Pons (tissue), 1 donor: ENCODE measurements around the gene BABAM2.
A peak's percentile ranks its signal among the peaks of the same experiment; 100 is the strongest.

Experiments used
- DNase-seq: peaks from one replicate; pipeline ENCODE4 v3.0.0-alpha.2; 2016; ENCODE audit warnings: low spot score

Gene BABAM2

DNA sequence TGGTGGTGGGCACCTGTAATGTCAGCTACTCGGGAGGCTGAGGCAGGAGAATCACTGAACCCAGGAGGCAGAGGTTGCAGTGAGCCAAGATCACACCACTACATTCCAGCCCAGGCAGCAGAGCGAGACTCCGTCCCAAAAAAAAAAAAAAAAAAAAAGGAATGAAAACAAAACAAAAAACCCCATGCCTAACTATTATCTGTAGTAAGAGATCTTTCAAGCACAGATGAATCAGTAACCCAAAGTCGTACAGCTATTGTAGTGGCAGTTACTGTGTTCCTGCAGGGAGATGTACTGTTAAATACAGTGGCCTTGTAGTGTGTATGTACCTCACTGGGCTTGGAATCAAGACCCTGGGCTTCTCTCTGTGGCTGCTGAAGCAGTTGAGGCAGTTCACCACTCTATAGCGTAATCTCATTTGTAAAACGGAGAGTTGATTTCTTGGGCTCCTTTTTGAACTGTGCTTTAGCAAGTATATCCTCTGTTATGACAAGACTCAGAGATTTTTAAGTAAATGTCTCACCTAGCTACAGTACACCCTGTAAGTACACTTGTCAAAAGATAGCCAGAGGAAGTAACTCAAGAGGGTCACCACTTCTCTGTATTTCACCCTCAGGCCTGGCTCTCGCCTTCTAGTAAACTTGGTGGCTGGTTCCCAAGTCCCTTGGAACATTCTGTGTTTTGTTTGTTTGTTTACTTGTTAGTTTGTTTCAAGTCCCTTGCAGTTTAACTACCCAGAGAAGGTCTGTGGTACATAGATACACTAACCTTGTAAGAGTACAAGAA is 392.5 kb downstream of the BABAM2 start:
- DNase-seq = no peak

DNA sequence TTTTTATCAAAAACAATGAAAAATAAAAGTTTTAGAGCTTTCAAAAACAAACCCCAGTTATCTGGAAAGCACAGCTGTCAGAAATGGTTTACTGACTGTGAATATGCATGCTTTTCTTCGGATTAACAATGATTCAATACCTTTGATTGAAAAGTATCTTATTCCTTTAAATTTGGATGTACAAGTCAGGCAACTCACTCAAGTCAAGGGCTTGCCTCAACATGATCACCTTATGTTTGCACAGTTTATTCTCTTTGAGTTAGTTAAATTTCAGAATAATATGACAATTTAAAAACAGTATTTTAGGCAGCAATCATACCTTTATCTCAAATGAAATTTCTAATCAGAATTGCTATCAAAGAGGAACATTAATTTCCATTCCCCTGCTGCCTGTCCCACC is 393.3 kb downstream of the BABAM2 start:
- DNase-seq = no peak

GRCh38 chr2:28286678-28287077 is 396.1 kb downstream of the BABAM2 start:
- no peak for DNase-seq

DNA sequence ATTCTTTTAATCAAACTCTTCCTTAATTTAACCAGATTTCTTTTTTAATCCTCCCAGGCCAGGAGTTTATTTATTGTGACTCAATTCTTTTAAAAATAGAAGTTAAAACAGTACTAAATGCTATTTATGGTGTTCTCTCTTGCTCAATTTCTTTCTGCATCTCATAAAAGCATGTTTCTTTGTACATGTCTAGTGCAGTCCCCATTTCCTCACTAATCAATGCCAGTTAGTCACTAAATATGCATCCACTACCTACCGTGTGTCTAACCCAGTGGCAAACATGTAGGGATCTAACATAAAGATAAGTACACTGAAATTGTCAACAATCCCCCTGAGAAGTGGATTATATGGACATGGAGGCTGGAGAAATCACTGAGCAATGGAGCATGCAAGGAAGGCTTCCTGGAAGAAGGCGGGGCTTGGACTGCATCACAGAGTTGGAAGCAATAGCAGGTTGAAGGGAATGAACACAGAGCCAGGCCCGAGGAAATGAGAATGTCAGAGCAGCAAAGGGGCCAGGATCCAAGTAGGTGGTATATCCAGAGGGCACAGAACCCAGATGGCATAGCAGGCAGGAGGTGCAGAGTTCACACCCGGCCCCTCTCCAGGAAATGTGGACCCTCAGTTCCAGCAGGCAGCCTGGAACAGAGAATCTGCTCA is 396.9 kb downstream of the BABAM2 start:
- no peak for DNase-seq

GRCh38 chr2:28288620-28289019 is 398.1 kb downstream of the BABAM2 start:
- no peak for DNase-seq

DNA sequence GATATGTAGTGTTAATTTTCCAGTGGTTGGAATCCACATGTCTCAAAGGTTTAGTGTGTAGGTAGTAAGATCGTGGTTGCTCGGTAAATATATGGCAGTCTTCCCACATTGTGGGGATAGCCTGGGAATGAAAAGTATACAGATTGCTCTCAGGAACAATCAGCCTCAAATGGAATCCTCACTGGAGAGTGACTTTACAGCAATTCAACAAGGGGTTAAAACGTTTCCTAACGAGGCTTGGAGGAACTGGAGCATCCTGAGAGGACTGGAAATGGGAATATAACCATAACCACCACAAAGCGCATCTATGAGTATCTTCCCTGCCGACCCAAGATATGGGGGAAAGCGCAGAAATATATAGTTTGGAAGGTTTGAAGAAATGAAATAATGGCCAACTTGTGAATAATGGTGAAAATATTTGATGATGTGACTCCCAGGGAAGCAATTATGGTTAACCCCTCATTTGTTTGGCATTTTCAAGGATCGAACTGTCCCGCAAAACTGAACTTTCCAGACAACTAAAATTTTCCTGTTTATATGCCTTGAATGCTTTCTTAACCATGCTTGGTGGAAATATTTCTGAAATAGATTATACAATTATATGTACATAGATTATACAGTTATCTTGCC is 401.4 kb downstream of the BABAM2 start:
- DNase-seq = no peak

- DNase-seq = no peak
Observed at GRCh38 chr2:28292491-28292890, 402.0 kb downstream of the BABAM2 start.

GRCh38 chr2:28293416-28293815 is 402.9 kb downstream of the BABAM2 start:
- DNase-seq = no peak

GRCh38 chr2:28294451-28294850 is 403.9 kb downstream of the BABAM2 start:
- no peak for DNase-seq

- no peak for DNase-seq
Observed at GRCh38 chr2:28296243-28296642, 405.7 kb downstream of the BABAM2 start.

- DNase-seq = no peak
Observed at GRCh38 chr2:28296904-28297303, 406.4 kb downstream of the BABAM2 start.

GRCh38 chr2:28297531-28297930 is 407.0 kb downstream of the BABAM2 start:
- no peak for DNase-seq

DNA sequence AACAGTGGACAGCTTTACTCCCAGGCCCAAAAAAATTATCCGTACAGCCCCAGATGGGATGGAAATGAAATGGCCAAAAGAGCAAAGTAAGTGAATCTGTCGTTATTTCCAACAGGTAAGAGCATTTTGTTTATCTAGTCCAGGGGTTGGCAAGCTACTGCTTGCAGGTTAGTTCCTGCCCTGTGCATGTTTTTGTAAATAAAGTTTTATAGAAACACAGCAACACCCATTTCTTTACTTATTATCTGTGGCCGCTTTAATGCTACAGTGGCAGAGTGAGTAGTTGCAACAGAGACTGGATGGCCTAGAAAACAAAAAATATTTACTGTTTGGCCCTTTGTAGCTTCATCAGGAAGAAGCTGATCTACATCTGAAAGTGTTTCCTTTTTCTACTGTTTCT is 407.9 kb downstream of the BABAM2 start:
- DNase-seq = no peak

- DNase-seq = no peak
Observed at GRCh38 chr2:28300485-28301341, 410.2 kb downstream of the BABAM2 start.

- DNase-seq = no peak
Observed at GRCh38 chr2:28305202-28305601, 414.7 kb downstream of the BABAM2 start.

DNA sequence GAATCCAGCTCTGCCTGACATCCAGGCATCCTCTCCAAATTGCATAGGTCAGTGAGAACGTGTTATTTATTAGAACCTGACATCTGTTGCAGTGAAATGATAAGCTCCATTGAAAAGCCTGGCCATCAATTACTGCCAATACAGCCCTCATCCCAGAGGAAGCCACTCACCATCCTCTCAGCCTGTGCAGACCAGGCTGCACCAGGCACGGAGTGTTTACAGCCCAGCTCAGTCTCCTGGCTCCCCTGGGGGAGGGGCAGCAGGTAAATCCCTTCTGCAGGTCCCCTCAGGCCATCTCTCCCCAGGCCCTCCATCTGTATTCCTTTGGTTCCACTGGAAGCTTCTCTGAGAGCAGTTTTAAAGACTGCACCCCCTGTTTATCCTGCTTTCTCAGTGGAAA is 419.6 kb downstream of the BABAM2 start:
- DNase-seq = peak; percentile 78

- DNase-seq = no peak
Observed at GRCh38 chr2:28311660-28312249, 421.2 kb downstream of the BABAM2 start.

DNA sequence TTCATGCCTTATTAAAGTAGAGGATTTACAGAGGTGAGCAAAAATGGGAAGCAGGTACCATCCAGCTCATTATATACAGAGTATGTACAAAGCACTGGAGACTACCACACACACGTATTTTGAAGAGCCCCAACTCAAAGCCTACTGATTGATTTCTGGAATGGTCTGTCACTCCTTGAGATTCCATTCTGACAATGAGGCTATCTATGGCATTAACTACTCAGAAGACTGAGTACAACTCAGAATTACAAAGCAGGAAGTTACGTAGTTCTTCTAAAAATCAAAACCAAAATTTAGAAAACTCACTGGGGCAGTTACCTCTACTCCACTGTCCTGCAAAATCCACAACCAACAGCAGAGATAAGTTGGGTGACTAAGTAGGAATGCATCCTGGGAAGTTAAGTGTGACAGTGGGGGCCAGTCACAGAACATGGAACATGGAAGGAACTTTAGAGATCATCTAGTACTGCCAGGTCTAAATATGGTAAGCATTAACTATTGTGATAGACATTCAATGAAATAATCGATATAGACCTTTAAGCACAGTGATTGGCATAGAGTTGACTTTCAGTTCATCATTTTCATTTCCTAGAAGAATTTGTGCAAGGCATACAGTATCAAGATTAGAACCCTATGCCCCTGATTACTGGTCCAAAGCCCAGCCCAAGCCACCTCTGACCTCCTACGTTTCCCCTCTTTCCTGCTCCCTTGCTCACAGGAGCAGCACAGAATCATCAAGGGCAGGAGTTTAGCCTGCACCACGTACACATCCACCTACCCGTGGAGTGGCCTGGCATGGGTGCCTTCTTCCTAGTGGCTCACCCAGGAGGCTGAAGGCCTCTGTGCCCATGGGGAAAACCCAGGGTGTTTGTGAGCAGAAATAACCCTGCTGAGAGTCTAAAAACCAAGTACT is 422.0 kb downstream of the BABAM2 start:
- DNase-seq = no peak

DNA sequence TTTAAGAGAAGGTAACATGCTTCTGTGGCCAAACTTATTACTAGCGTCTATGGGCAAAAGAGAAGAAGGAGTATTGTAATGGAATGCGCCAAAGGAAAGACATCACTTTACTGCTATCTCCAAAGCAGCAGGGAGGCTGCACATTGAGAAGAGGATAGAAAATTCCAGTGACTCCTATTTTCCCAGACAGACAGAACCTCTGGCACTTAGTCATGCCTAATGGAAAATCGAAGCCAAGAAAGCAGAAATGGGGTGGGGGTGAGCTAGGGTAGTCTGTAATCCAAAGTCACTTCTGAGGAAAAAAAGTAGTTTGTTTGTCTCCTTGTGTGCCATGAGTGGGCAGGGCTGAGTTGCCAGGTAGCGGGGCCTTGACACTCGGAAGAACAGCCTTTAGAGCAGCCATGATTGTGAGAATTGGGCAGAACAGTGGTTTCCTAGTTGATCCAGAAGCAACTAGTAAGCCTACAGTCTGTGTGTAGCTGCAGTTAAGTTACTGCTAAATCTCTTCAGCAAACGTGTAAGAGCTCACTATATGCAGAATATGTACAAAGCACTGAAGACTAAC is 422.8 kb downstream of the BABAM2 start:
- DNase-seq = no peak

- no peak for DNase-seq
Observed at GRCh38 chr2:28314968-28315367, 424.4 kb downstream of the BABAM2 start.
